HEK293 (cell line): ENCODE measurements around the gene HMHB1.

Experiments used
- TCF7L2 ChIP-seq: IDR thresholded peaks from 2 replicates; pipeline ENCODE4 v1.6.1; 2011; ENCODE audit warnings: low read depth, mild to moderate bottlenecking, inconsistent platforms, low read length, moderate library complexity, borderline replicate concordance
- ZBTB1 ChIP-seq: fragments of 450-650 bp; formaldehyde crosslinking; IDR thresholded peaks from 2 replicates; pipeline ENCODE4 v1.5.1; 2016; ENCODE audit warnings: missing biosample characterization, missing genetic modification characterization
- ZBTB7A ChIP-seq: fragments of 450-650 bp; formaldehyde crosslinking; IDR thresholded peaks from 2 replicates; pipeline ENCODE4 v1.5.1; 2016; ENCODE audit warnings: low read depth, missing biosample characterization, missing genetic modification characterization
- ZNF10 ChIP-seq: fragments of 450-650 bp; formaldehyde crosslinking; IDR thresholded peaks from 2 replicates; pipeline ENCODE4 v1.5.1; 2017; ENCODE audit warnings: missing biosample characterization, missing genetic modification characterization
- ZNF24 ChIP-seq: fragments of 450-650 bp; formaldehyde crosslinking; IDR thresholded peaks from 2 replicates; pipeline ENCODE4 v1.5.1; 2016; ENCODE audit warnings: missing biosample characterization, missing genetic modification characterization
- ZNF292 ChIP-seq: fragments of 450-650 bp; formaldehyde crosslinking; IDR thresholded peaks from 2 replicates; pipeline ENCODE4 v1.5.1; 2016; ENCODE audit warnings: low read depth, missing biosample characterization, missing genetic modification characterization, borderline replicate concordance
- ZNF514 ChIP-seq: fragments of 450-650 bp; formaldehyde crosslinking; IDR thresholded peaks from 2 replicates; pipeline ENCODE4 v1.5.1; 2016; ENCODE audit warnings: missing biosample characterization, missing genetic modification characterization
- ZNF776 ChIP-seq: fragments of 450-650 bp; formaldehyde crosslinking; IDR thresholded peaks from 2 replicates; pipeline ENCODE4 v1.5.0; 2017; ENCODE audit warnings: missing biosample characterization, missing genetic modification characterization, borderline replicate concordance
- ZSCAN30 ChIP-seq: fragments of 450-650 bp; IDR thresholded peaks from 2 replicates; pipeline ENCODE4 v1.5.1; 2018; ENCODE audit warnings: missing biosample characterization, mild to moderate bottlenecking, missing genetic modification characterization, moderate library complexity
- TF ChIP-seq, protein P1 (sequence below): fragments of 450-650 bp; formaldehyde crosslinking; IDR thresholded peaks from 2 replicates; pipeline ENCODE4 v1.5.1; 2016; ENCODE audit warnings: missing biosample characterization, missing genetic modification characterization
- TF ChIP-seq, protein P2 (sequence below): fragments of 450-650 bp; formaldehyde crosslinking; IDR thresholded peaks from 2 replicates; pipeline ENCODE4 v1.5.1; 2016; ENCODE audit warnings: missing biosample characterization, missing genetic modification characterization
- TF ChIP-seq, protein P3 (sequence below): fragments of 450-650 bp; formaldehyde crosslinking; IDR thresholded peaks from 2 replicates; pipeline ENCODE4 v1.5.1; 2016; ENCODE audit warnings: missing biosample characterization, missing genetic modification characterization, low read depth
- TF ChIP-seq, protein P4 (sequence below): fragments of 450-650 bp; formaldehyde crosslinking; IDR thresholded peaks from 2 replicates; pipeline ENCODE4 v1.5.1; 2016; ENCODE audit warnings: missing biosample characterization, missing genetic modification characterization
- TF ChIP-seq, protein P5 (sequence below): sonication (generic); formaldehyde crosslinking; IDR thresholded peaks from 2 replicates; pipeline ENCODE4 v1.8.1; 2022; ENCODE audit warnings: mild to moderate bottlenecking, moderate library complexity, missing genetic modification reagents

DNA sequence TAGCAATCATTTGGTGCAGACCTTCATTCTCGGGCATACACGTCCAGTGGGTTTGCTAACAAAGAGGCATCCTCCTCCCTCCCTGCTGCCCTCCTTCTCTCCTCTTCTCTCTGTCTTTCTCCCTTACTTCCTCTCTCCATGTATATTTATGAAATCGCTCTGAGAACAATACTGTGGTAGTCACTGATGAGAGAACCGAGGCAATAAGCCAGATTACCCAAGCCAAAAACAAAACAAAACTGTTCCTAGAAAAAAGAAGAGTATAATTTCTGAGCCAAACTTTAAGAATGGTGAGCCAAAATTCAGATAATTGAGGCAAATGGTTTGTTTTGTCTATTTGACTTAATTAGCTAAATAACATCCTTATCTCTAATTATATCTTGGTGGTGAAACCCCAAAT lies 15.8 kb upstream of the HMHB1 start:
- TF ChIP-seq ZNF10 (tag by site-specific recombination): no peak
- TF ChIP-seq ZBTB1 (tag by site-specific recombination): no peak
- TF ChIP-seq, protein P1, sequence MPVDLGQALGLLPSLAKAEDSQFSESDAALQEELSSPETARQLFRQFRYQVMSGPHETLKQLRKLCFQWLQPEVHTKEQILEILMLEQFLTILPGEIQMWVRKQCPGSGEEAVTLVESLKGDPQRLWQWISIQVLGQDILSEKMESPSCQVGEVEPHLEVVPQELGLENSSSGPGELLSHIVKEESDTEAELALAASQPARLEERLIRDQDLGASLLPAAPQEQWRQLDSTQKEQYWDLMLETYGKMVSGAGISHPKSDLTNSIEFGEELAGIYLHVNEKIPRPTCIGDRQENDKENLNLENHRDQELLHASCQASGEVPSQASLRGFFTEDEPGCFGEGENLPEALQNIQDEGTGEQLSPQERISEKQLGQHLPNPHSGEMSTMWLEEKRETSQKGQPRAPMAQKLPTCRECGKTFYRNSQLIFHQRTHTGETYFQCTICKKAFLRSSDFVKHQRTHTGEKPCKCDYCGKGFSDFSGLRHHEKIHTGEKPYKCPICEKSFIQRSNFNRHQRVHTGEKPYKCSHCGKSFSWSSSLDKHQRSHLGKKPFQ (tag by site-specific recombination): no peak
- TF ChIP-seq ZNF776 (tag by site-specific recombination): no peak
- TF ChIP-seq, protein P2, sequence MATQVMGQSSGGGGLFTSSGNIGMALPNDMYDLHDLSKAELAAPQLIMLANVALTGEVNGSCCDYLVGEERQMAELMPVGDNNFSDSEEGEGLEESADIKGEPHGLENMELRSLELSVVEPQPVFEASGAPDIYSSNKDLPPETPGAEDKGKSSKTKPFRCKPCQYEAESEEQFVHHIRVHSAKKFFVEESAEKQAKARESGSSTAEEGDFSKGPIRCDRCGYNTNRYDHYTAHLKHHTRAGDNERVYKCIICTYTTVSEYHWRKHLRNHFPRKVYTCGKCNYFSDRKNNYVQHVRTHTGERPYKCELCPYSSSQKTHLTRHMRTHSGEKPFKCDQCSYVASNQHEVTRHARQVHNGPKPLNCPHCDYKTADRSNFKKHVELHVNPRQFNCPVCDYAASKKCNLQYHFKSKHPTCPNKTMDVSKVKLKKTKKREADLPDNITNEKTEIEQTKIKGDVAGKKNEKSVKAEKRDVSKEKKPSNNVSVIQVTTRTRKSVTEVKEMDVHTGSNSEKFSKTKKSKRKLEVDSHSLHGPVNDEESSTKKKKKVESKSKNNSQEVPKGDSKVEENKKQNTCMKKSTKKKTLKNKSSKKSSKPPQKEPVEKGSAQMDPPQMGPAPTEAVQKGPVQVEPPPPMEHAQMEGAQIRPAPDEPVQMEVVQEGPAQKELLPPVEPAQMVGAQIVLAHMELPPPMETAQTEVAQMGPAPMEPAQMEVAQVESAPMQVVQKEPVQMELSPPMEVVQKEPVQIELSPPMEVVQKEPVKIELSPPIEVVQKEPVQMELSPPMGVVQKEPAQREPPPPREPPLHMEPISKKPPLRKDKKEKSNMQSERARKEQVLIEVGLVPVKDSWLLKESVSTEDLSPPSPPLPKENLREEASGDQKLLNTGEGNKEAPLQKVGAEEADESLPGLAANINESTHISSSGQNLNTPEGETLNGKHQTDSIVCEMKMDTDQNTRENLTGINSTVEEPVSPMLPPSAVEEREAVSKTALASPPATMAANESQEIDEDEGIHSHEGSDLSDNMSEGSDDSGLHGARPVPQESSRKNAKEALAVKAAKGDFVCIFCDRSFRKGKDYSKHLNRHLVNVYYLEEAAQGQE (tag by site-specific recombination): no peak
- TF ChIP-seq TCF7L2: no peak
- TF ChIP-seq, protein P3, sequence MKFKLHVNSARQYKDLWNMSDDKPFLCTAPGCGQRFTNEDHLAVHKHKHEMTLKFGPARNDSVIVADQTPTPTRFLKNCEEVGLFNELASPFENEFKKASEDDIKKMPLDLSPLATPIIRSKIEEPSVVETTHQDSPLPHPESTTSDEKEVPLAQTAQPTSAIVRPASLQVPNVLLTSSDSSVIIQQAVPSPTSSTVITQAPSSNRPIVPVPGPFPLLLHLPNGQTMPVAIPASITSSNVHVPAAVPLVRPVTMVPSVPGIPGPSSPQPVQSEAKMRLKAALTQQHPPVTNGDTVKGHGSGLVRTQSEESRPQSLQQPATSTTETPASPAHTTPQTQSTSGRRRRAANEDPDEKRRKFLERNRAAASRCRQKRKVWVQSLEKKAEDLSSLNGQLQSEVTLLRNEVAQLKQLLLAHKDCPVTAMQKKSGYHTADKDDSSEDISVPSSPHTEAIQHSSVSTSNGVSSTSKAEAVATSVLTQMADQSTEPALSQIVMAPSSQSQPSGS: no peak
- TF ChIP-seq ZSCAN30 (tag by site-specific recombination): no peak
- TF ChIP-seq, protein P4, sequence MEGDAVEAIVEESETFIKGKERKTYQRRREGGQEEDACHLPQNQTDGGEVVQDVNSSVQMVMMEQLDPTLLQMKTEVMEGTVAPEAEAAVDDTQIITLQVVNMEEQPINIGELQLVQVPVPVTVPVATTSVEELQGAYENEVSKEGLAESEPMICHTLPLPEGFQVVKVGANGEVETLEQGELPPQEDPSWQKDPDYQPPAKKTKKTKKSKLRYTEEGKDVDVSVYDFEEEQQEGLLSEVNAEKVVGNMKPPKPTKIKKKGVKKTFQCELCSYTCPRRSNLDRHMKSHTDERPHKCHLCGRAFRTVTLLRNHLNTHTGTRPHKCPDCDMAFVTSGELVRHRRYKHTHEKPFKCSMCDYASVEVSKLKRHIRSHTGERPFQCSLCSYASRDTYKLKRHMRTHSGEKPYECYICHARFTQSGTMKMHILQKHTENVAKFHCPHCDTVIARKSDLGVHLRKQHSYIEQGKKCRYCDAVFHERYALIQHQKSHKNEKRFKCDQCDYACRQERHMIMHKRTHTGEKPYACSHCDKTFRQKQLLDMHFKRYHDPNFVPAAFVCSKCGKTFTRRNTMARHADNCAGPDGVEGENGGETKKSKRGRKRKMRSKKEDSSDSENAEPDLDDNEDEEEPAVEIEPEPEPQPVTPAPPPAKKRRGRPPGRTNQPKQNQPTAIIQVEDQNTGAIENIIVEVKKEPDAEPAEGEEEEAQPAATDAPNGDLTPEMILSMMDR (tag by site-specific recombination): no peak
- no peak for TF ChIP-seq ZNF514 (tag by site-specific recombination)
- TF ChIP-seq ZNF24 (tag by site-specific recombination): no peak
- TF ChIP-seq ZBTB7A: no peak
- TF ChIP-seq ZNF292 (tag by site-specific recombination): no peak
- TF ChIP-seq, protein P5, sequence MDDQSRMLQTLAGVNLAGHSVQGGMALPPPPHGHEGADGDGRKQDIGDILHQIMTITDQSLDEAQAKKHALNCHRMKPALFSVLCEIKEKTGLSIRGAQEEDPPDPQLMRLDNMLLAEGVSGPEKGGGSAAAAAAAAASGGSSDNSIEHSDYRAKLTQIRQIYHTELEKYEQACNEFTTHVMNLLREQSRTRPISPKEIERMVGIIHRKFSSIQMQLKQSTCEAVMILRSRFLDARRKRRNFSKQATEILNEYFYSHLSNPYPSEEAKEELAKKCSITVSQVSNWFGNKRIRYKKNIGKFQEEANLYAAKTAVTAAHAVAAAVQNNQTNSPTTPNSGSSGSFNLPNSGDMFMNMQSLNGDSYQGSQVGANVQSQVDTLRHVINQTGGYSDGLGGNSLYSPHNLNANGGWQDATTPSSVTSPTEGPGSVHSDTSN (CRISPR knock-in tag): no peak
